Right lobe of liver (tissue), 6 donors: ENCODE data around the gene BEST2. TPM values are rescaled to one million over a fixed set of nuclear protein-coding genes. Genes with fewer than 3 reads are reported as not detected.
"Not testable (repeated sequence)": the region's sequence is repeated elsewhere in the genome, so short reads cannot be mapped to it uniquely, and the experiment has no call there.

Source experiments
- ATAC-seq, 4 donors: fragments of 200-7000 bp; cut with Tn5 transposase; one replicate each; pipeline ENCODE4 v1.9.1; 2020; ENCODE audit warnings: mild to moderate bottlenecking in 4 of 4, moderate library complexity in 4 of 4
- DNase-seq, 3 donors: peaks; one replicate each; pipeline ENCODE4 v3.0.0-alpha.2; 2020
- H3K27ac ChIP-seq, 3 donors: fragments of 200-600 bp; one replicate each; pipeline ENCODE4 v1.8.0; 2022
- H3K27me3 ChIP-seq, 2 donors: fragments of 200-600 bp; one replicate each; pipeline ENCODE4 v1.8.0; 2022
- H3K36me3 ChIP-seq, 4 donors: fragments of 200-600 bp; sonication (generic) in 1 of 4; one replicate each; pipeline versions ENCODE4 v1.5.1 to v1.8.0; 2017 to 2022; ENCODE audit warnings: control low read depth in 1 of 4
- H3K4me1 ChIP-seq, 4 donors: fragments of 200-600 bp; sonication (generic) in 1 of 4; one replicate each; pipeline versions ENCODE4 v1.5.1 to v1.8.0; 2017 to 2022; ENCODE audit warnings: control low read depth in 1 of 4
- H3K4me3 ChIP-seq, 3 donors: fragments of 200-600 bp; one replicate each; pipeline ENCODE4 v1.8.0; 2022
- H3K9me3 ChIP-seq, 4 donors: fragments of 200-600 bp; sonication (generic) in 1 of 4; one replicate each; pipeline versions ENCODE4 v1.5.1 to v1.8.0; 2017 to 2022; ENCODE audit warnings: control low read depth in 1 of 4
- CTCF ChIP-seq, 4 donors: fragments of 200-600 bp in 3 of 4; fragments of 450-650 bp in 1 of 4; IDR thresholded peaks; one replicate each; pipeline versions ENCODE4 v1.5.1 to v1.8.0; 2016 to 2022; ENCODE audit warnings: antibody characterized with exemption in 4 of 4, mild to moderate bottlenecking in 2 of 4
- POLR2A ChIP-seq: fragments of 450-650 bp; IDR thresholded peaks from one replicate; pipeline ENCODE4 v1.6.1; 2017; ENCODE audit warnings: antibody characterized with exemption, mild to moderate bottlenecking
- WGBS: methylation state at CpG from one replicate; pipeline ENCODE4 v1.1.6; 2018; ENCODE audit warnings: low coverage, low lambda C conversion rate; ENCODE audit not compliant: insufficient coverage; ENCODE audit errors: missing lambda C conversion rate; 5-methylcytosine and 5-hydroxymethylcytosine counted together
- intact Hi-C, 2 donors: fragments of 100-400 bp; cut with DNase I; formaldehyde crosslinking; loops; one replicate each; pipeline versions ENCODE4 v1.11.2 to v1.14.1; 2022
- total RNA-seq, 6 experiments: library from RNA; depleted of rRNA in 2 of 6; stranded (reverse); fragments of >200 nt in 2 of 6; fragmentation: NEBNext Ultra II Directional in 3 of 6; extraction: Animal tissue kit (Norgen Biotek cat#: 25700) in 3 of 6; gene quantifications; one replicate each; pipeline versions ENCODE4 v1.1.0 to v1.2.4, GENCODE V29; 2016 to 2023
- donor health status: DM: no; HTN: yes; CAD: no.
- donor health status: DM: no; HTN: no; CAD: no.
- donor health status: DM: no; HTN: no; CAD: no.
- donor health status: DM: no; HTN: yes; CAD: no.
- donor health status: DM: no; HTN: yes; CAD: no.

BEST2 gene
- total RNA-seq, 6 experiments from 2014 or later, result not detected

- H3K27ac ChIP-seq, result no peak overlapping the region
- H3K36me3 ChIP-seq, result peaks cover 11 to 85% (median 41%) of the 10 kb centered on the region in 4 donors
- intact Hi-C loops, result loop anchor here in 1 of 2 donors (10.0 kb wide), 1 partner anchor 48 kb away; the partner anchor contains the start of gene BEST2
- H3K9me3 ChIP-seq, result no peaks in the 10 kb centered on the region
- no peak overlapping the region for H3K4me3 ChIP-seq
- DNase-seq (no peak), ATAC-seq (no peak)
- H3K27me3 ChIP-seq, result no peaks in the 10 kb centered on the region
- 91% methylated on average over 7 of the region's 13 CpGs for WGBS
- no peaks in the 10 kb centered on the region for H3K4me1 ChIP-seq
- TF ChIP-seq POLR2A, result no peak
- no peak for TF ChIP-seq CTCF (IDR thresholded peaks at IDR 0.05)
These were observed 45.3 kb upstream of the BEST2 start for GRCh38 chr19:12706332-12706718.

GRCh38 chr19:12708641-12709040 lies 43.0 kb upstream of the BEST2 start:
- H3K27me3 ChIP-seq, result no peaks in the 10 kb centered on the region
- WGBS, result 80% methylated on average over 7 of the region's 8 CpGs

GRCh38 chr19:12711187-12711586 lies 40.4 kb upstream of the BEST2 start:
- WGBS, result 92% methylated on average over 2 of the region's 17 CpGs
- Histone ChIP-seq H3K9me3 (no peaks in the 10 kb centered on the region), H3K4me1 (peaks cover 0 to 3% (median 0%) of the 10 kb centered on the region in 4 donors), H3K27me3 (no peaks in the 10 kb centered on the region), H3K27ac (no peak overlapping the region), H3K4me3 (no peak overlapping the region), H3K36me3 (peaks cover 23 to 74% (median 47%) of the 10 kb centered on the region in 4 donors)
- DNase-seq (no peak), ATAC-seq (no peak)
- intact Hi-C loops, result no loop called here
- TF ChIP-seq POLR2A (no peak), CTCF (IDR thresholded peaks at IDR 0.05) (no peak)

More at GRCh38 chr19:12708641-12709040, 43.0 kb upstream of the BEST2 start:
- H3K27ac ChIP-seq, result no peak overlapping the region
- no peak overlapping the region for H3K4me3 ChIP-seq
- H3K9me3 ChIP-seq, result no peaks in the 10 kb centered on the region
- ATAC-seq, result no peak
- H3K36me3 ChIP-seq, result peaks cover 13 to 75% (median 47%) of the 10 kb centered on the region in 4 donors
- TF ChIP-seq POLR2A, result no peak
- TF ChIP-seq CTCF (IDR thresholded peaks at IDR 0.05), result no peak
- H3K4me1 ChIP-seq, result no peaks in the 10 kb centered on the region
- intact Hi-C loops, result loop anchor here in 1 of 2 donors (10.0 kb wide), 1 partner anchor 46 kb away; the partner anchor contains the start of gene BEST2
- DNase-seq, result no peak

- H3K36me3 ChIP-seq, result peaks cover 23 to 65% (median 41%) of the 10 kb centered on the region in 4 donors
- ATAC-seq, H3K27ac ChIP-seq, H3K27me3 ChIP-seq, DNase-seq, H3K4me3 ChIP-seq, intact Hi-C loops, H3K9me3 ChIP-seq, H3K4me1 ChIP-seq: not testable (repeated sequence)
- TF ChIP-seq CTCF (IDR thresholded peaks at IDR 0.05), result peak; percentile 35 to 47 (median 39)
- WGBS, result 40% methylated on average over 3 of the region's 14 CpGs
These were observed 39.5 kb upstream of the BEST2 start for GRCh38 chr19:12712077-12712476.

GRCh38 chr19:12713304-12713703 lies 38.3 kb upstream of the BEST2 start:
- 92% methylated on average over 7 of the region's 9 CpGs for WGBS
- H3K4me1 ChIP-seq, H3K27me3 ChIP-seq, H3K27ac ChIP-seq, H3K9me3 ChIP-seq, H3K4me3 ChIP-seq, intact Hi-C loops, ATAC-seq, DNase-seq: not testable (repeated sequence)
- peaks cover 23 to 62% (median 39%) of the 10 kb centered on the region in 4 donors for H3K36me3 ChIP-seq
